ENCODE measurements around the gene TREML4. TPM values are rescaled to one million over a fixed set of nuclear protein-coding genes. Genes with fewer than 3 reads are reported as not detected.
"Not testable (repeated sequence)": the region's sequence is repeated elsewhere in the genome, so short reads cannot be mapped to it uniquely, and the experiment has no call there.

TREML4 gene
- total RNA-seq, 1 donor: not detected

DNA sequence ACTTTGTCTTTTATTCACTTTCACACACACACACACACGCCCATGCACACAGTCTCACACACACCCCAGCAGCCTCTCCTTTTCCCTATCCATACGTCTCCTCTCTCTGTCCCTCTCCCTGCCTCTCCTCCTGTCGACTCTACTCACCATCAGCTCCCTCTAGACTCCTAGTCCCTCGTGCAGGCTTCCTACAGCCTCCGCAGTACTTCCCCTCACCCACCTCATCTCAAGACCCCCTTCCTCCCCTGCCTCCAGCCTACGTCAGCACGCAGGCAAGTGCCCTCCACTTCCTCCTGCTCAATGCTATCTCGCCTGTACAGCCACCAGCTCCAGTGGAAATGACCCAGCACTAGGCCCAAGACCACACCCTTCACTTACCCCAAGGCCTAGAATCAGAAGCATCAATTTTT is 26.4 kb upstream of the TREML4 start:
- peak in 2 of 3 donors; percentile 79 to 88 for DNase-seq (ENCODE audit: low read depth in 2 of 3, low spot score in 2 of 3)

DNA sequence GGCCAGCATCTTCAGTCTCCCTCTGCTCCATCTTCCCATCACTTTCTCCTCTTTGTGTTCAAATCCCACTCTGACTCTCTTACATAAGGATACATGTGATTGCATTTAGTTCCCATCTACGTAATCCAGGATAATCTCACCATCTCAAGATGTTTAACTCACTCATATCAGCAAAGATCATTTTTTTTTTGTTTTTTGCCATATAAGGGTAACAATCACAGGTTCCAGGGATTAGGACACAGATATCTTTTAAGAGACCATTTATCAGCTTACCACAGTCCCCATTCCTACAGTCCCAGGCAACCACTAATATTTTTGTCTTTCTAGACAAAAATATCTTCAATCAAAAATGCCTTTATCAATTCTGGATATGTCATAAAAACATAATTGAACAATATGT is 24.0 kb upstream of the TREML4 start:
- DNase-seq (ENCODE audit: low read depth in 2 of 3, low spot score in 2 of 3): no peak

DNA sequence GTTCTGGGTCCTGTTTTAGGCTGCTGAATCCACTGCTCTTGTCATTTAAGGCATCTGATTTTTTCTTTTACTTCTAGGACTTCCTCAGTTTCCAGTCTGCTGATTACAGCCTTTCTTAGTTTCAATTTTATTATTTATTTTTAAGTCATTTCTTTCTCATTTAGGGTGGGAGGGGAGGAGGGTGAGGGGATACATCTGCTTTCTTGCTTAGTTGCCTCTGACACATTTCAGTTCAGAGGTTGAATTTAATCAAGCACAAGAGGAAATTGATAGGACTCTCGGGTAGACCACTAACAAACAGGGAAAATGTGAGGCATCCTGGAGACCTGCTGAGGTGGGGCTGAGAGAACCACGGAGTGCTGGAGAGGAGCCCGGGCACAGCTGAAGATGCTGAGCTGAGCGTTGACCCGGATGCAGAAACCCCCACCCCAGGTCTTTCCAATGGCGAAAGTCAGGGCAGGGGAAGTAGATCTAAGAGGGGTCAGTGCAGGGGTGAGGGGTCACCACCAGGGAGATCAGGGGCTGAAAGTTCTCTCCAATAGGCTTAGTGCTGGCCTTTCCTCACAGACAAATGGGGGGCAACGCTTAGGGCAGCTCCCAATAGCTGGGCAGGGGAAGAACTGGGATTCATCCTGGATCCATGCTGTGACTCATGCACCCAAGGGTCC is 19.6 kb upstream of the TREML4 start:
- DNase-seq (ENCODE audit: low read depth in 2 of 3, low spot score in 2 of 3): no peak

DNA sequence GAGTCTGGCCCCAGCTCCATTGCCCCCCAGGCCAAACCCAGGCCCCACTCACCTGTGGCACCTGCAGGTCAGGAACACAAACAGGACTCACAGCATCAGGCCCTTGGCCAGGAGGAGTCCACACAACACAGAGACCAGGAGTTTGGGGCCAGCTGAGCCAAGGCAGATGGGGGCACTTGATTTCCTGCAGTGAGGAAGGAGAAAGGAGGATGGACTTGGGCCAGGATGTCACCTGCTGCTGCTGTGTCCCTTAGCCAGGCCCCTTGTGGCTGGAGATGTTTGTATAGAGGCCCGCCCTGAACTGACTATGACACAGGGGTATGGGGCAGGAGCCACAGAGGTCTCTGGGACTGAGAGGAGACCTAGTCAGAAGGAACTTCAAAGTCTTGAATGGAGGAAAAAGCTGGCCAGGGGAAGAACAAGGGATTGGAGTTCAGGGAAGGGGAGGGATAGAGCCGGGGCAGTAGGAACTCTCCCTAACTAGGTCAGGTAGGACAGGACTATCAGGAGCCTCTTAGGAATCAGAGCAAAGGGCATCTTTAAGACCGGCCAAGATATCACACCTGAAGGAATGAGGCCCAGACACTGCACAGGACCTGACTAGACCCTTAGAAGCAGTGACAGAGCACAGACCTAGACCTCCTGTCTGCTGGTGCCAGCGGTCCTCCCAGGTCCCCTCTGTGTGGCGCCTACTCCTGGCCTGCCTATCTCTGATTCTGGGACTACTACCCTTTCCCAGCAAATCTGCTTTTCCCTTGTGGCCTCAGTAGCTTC is 18.4 kb upstream of the TREML4 start:
- DNase-seq (ENCODE audit: low read depth in 2 of 3, low spot score in 2 of 3): no peak

DNA sequence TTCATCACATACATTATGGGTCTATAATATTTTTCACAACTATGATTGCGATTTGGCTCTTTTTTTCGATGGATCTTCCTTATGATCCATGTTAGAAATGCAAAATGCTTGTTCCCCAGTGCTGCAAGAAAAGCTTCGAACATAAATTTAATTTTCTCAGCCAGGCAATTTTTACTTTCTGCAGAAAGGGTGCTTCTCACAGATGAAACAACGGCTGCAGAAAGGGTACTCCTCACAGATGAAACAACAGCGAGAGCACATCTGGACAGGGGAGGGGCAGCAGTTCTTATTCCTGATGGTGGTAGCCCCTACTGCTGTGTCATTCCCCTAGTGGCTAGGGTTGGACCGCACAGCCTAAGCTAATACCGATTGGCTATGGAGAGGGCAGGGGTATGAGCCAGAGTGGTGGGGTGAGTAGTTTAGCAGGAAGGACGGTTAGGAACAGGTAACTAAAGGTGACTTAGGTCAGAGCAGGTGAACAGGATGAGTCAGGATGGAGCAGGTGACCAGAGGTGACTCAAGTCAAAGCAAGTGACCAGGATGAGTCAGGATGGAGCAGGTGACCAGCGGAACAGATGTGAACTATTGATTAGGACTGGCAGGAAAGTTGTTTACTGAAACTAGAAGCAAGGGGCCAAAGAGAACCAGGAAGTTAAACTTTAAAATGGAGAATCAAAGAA is 13.4 kb upstream of the TREML4 start:
- no peak for DNase-seq (ENCODE audit: low read depth in 2 of 3, low spot score in 2 of 3)

DNA sequence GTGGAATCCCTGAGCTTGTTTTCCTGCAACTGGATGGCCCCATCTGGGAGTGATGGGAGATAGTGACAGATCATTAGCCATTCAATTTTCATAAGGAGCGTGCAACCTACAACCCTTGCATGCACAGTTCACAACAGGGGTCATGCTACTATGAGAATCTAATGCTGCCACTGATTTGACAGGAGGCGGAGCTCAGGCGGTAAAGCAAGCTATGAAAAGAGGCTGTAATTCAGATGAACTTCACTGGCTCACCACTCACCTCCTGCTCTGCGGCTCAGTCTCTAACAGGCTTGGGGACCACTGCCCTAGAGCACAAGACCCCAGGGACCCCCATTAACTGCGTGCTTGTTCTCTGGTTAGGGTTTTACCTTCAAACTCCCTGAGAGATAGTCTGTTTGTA is 12.4 kb upstream of the TREML4 start:
- no peak for DNase-seq (ENCODE audit: low read depth in 2 of 3, low spot score in 2 of 3)

DNA sequence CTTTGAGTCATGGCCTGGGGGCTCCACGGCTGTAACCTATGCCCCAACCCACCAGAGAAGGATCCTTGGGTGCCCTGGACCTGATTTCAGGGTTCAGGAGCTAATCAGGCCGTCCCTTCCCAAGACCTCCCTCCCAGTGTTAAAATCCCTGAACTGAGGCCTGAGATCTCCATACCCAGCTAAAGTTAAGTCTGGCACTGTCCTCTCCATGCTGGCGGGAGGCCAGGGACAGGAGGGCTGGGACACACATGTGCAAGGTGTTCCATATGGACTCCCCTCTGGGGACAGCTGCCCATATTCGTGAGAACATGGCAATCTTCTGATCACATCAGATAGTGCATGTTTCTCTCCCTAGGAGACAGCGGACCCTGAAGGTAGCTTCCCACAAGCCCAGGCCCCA is 11.5 kb upstream of the TREML4 start:
- DNase-seq (ENCODE audit: low read depth in 2 of 3, low spot score in 2 of 3): no peak

DNA sequence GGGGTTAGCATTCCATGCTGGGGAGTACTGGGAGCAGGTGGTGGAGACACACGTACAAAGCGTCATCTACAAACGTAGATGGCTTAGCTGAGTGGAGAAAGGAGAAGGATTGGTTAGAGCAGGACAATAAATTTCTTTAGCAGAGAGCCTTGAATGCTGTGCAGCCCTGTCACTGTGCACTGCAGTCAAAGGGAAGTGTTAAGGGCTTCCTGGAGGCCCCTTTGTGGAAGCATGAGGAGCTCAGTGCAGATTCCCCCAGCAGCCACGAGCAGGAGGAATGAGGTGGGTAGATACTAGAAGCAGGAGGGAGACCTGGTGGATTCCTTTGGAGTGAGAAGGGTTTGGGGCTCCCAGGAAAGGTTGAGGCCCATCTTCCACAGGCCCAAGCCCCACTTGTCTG is 6.1 kb upstream of the TREML4 start:
- DNase-seq (ENCODE audit: low read depth in 2 of 3, low spot score in 2 of 3): peak in 1 of 3 donors; percentile 10

DNA sequence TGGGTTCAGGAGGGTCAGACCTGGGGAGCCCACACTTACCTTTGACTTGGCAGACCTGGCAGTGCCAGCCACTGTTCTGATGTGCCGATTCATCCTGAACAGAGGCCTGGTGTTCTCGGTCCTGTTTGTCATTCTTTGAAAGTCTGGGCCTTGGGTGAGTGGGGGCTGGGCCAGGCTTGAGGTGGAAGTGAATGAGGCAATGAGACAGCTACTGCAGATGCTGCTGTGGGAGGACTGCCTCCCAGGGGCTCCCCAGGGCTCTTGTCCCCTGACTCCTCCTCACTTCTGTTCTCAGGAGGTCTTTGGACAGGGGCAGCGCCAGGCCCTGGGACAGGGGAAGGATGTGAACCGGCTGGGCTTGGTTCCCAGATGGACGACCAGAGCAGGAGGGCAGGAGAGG is 5.6 kb upstream of the TREML4 start:
- DNase-seq (ENCODE audit: low read depth in 2 of 3, low spot score in 2 of 3): peak in 2 of 3 donors; percentile 26 to 65

DNA sequence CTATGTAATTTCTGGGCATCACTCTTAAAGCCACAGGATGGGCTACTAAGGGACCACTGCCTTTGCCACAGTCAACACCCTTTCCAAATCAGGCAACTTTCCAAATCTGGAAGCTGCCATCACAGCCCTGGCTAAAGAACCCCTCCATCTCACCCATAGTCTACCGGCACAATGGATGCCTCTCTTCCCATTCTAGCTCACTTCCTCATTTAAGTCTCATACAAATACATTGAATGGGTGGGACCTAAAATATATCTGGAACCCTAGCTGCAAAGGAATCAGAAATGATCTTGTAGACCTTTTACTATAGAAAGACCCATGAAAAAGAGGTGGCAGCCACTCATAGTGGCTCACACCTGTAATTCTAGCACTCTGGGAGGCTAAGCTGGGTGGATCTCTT is 3.3 kb upstream of the TREML4 start:
- no peak for DNase-seq (ENCODE audit: low read depth in 2 of 3, low spot score in 2 of 3)

DNA sequence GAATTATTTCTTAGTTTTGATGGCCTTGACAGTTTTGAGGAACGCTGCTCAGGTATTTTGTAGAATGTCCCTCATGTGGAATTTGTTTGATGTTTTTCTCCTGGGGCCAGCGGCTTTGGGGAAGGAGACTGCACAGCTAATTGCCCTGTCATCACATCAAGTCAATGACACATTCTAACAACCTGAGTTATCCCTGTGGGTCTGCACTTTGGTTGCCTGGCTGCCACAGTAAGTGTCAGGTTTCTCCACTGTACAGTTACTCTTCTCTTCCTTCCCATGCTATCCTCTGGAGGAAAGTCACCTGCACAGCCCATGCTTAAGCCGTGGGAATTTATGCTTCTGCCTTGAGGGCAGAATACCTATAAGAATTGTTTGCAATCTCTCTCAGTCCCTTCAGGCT is 1.4 kb upstream of the TREML4 start:
- DNase-seq (ENCODE audit: low read depth in 2 of 3, low spot score in 2 of 3): no peak

DNA sequence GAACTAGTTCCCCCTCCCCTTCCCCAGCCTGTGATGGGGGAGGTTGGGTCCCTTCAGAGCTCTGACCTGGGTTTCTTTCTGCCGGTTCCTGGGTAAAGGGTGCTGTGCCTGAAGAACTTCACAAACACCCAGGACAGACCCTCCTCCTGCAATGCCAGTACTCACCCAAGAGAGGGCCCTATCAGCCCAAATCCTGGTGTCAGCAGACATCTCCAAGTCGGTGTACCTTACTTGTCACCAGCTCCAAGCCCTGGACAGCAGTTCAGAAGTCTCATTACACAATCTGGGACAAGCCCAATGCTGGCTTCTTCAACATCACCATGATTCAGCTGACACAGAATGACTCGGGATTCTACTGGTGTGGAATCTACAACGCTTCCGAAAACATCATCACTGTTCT is 467 bp downstream of the TREML4 start:
- DNase-seq (ENCODE audit: low read depth in 2 of 3, low spot score in 2 of 3): peak in 2 of 3 donors; percentile 16 to 47

DNA sequence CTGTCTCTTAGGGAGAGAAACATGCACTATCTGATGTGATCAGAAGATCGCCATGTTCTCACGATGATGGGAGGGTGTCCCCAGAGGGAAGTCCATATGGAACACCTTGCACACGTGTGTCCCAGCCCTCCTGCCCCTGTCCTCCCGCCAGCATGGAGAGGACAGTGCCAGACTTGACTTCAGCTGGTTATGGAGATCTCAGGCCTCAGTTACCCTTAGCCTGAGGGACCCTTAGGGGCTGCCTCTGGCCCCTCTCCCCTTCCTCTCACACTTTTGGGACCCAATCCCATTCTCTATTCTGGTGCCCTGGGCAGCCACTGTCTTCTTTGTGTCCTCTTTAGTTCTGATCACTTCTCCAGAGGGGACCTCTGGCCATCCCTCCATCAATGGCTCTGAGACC is 1.6 kb downstream of the TREML4 start:
- DNase-seq (ENCODE audit: low read depth in 2 of 3, low spot score in 2 of 3): no peak

DNA sequence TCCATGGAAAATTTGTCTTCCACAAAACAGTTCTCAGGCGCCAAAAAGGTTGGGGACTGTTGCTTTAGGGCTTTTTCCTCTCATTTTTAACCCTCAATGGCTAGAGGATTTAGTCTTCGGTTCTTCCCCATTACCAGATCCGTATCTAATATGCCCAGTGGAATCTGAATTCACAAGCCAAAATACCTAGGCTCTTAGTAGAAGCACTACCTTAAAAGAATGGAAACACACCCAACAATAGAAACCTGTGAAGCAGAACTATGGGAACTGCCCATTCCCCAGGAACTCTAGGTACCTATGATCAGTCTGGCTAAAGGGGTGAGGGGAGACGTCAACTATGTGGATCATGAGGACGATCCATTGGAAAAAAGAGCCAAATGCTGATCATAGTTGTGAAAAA is 3.1 kb downstream of the TREML4 start:
- DNase-seq (ENCODE audit: low read depth in 2 of 3, low spot score in 2 of 3): no peak

DNA sequence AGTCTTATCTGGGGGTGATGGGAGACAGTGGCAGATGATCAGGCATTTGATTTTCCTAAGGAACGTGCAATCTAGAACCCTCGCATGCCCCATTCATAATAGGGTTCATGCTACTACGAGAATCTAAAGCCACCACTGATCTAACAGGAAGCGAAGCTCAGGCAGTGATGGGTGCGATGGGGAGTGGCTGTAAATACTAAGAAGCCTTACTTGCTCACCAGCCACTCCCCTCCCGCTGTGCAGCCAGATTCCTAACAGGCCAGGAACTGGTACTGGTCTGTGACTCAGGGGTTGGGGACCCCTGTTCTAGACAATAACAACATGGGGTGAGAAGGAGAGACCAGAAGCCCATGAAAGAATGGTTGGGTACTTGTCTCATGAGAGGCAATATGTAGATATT is 4.5 kb downstream of the TREML4 start:
- DNase-seq (ENCODE audit: low read depth in 2 of 3, low spot score in 2 of 3): no peak

DNA sequence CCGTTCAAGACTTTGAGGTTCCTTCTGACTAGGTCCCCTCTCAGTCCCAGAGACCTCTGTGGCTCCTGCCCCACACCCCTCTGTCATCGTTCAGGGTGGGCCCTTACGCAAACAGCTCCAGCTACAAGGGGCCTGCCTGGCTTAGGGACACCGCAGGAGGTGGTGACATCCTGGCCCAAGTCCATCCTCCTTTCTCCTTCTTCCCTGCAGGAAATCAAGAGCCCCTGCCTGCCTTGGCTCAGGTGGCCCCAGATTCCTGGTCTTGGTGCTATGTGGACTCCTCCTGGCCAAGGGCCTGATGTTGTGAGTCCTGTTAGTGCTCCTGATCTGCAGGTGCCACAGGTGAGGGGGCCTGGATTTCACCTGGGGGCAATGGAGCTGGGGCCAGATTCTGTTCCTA is 8.1 kb downstream of the TREML4 start:
- no peak for DNase-seq (ENCODE audit: low read depth in 2 of 3, low spot score in 2 of 3)

DNA sequence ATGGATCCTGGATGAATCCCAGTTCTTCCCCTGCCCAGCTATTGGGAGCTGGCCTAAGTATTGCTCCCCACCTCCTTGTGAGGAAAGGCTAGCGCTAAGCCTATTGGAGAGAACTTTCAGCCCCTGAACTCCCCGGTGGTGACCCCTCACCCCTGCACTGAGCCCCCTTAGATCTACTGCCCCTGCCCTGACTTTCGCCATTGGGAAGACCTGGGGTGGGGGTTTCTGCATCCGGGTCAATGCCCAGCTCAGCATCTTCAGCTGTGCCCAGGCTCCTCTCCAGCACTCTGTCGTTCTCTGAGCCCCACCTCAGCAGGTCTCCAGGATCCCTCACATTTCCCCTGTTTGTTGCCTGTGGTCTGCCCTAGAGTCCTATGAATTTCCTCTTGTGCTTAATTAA is 9.0 kb downstream of the TREML4 start:
- DNase-seq (ENCODE audit: low read depth in 2 of 3, low spot score in 2 of 3): no peak

DNA sequence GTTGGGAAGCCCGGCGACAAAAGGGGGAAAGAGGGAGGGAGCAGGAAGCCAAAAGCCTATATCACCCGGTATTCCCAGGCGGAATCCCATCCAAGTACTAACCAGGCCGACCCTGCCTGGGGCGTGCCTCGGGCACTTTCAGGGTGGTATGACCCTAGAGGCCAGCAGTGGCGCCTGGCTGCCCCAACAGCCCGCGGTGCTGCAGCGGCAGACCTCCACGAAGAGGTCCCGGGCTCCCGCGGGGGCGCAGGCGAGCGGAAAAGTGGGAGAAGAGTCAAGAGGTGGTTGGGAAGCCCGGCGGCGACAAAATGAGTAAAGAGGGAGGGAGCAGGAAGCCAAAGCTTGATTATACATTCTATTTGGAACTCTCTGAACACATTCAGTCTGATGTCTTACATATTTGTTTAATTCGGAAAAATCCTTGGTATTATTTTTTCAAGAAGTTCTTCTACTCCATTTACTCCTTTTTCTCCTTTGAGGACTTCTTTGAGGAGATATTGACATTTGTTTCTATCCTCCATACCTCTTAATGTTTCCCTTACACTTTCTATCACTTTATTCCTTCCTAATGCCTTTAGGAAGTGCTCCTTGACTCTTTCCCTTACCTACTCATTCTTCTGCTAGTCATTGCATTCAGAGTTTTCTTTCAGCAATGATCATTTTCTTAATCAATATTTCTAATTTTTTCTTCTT is 11.5 kb downstream of the TREML4 start:
- DNase-seq (ENCODE audit: low read depth in 2 of 3, low spot score in 2 of 3): no peak

DNA sequence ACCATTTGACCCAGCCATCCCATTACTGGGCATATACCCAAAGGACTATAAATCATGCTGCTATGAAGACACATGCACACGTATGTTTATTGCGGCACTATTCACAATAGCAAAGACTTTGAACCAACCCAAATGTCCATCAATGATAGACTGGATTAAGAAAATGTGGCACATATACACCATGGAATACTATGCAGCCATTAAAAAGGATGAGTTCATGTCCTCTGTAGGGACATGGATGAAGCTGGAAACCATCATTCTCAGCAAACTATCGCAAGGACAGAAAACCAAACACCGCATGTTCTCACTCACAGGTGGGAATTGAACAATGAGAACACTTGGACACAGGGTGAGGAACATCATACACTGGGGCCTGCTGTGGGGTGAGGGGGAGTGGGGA is 18.4 kb downstream of the TREML4 start:
- not testable (repeated sequence) for DNase-seq (ENCODE audit: low read depth in 2 of 3, low spot score in 2 of 3)

DNA sequence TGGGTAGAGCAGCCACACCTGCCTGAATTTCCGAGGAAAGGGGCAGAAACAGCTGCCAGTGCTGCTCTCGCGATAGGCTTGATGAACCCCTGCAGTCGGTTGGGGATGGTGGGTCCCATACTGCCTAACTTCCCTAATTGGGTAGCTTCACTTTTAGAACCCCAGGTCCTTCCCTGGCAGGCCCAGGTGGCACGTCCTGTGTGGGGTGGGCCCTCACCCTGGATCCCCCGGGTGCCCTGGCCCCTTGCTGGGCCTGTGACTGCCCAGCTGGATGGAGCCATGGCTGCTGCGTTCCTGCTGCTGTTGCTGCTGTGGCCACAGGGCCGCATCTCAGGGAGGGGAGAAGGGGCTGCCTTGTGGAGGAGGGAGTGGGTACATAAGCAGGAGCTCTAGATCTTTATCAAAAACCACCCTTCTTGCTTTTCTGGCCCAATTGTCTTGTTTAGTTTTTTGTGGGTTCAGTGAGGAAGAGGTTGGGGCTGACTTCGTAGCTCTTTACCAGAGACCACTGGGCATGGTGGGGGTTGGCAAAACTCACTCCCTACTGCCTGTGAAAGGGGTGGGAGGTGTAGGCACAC is 19.2 kb downstream of the TREML4 start:
- peak in 1 of 3 donors; percentile 22 for DNase-seq (ENCODE audit: low read depth in 2 of 3, low spot score in 2 of 3)
